C4-2B (cell line): ENCODE measurements around the gene PUDP.

Experiments
- CTCF ChIP-seq: fragments of 450-650 bp; conservative IDR thresholded peaks from 2 replicates; pipeline ENCODE4 v1.5.1; 2017; ENCODE audit warnings: mild to moderate bottlenecking
- ZFX ChIP-seq: fragments of 450-650 bp; IDR thresholded peaks from 2 replicates; pipeline ENCODE4 v1.6.1; 2017

GRCh38 chrX:7091923-7092322 lies 56.0 kb downstream of the PUDP start:
- TF ChIP-seq CTCF (no peak), ZFX (no peak)
